Vagina (tissue), 2 donors: Measurements from ENCODE around the gene ZNF407. TPM values are rescaled to one million over a fixed set of nuclear protein-coding genes. Genes with fewer than 3 reads are reported as not detected.

Source experiments
- DNase-seq, 2 donors: peaks; one replicate each; pipeline ENCODE4 v3.0.0-alpha.2; 2017; ENCODE audit errors: extremely low spot score in 2 of 2
- H3K27ac ChIP-seq: fragments of 200-600 bp; sonication (generic); one replicate; pipeline ENCODE4 v1.5.1; 2019
- H3K27me3 ChIP-seq: fragments of 200-600 bp; sonication (generic); one replicate; pipeline ENCODE4 v1.5.1; 2019
- H3K36me3 ChIP-seq, 2 donors: fragments of 200-600 bp; sonication (generic); one replicate each; pipeline ENCODE4 v1.5.1; 2017 to 2019
- H3K4me1 ChIP-seq: fragments of 200-600 bp; sonication (generic); one replicate; pipeline ENCODE4 v1.5.1; 2019
- H3K4me3 ChIP-seq, 2 donors: fragments of 200-600 bp; sonication (generic); 1 replicate in 1 of 2; 2 replicates in 1 of 2; pipeline ENCODE4 v1.5.1; 2016 to 2019
- H3K9me3 ChIP-seq: fragments of 200-600 bp; sonication (generic); one replicate; pipeline ENCODE4 v1.5.1; 2019
- POLR2A ChIP-seq, 2 donors: fragments of 450-650 bp; IDR thresholded peaks; one replicate each; pipeline ENCODE4 v1.6.1; 2017; ENCODE audit warnings: antibody characterized with exemption in 2 of 2, mild to moderate bottlenecking in 2 of 2, moderate library complexity in 2 of 2
- POLR2AphosphoS5 ChIP-seq, 2 donors: sonication (generic); formaldehyde crosslinking; IDR thresholded peaks; one replicate each; pipeline ENCODE4 v1.9.0; 2017; ENCODE audit warnings: antibody characterized with exemption in 2 of 2, mild to moderate bottlenecking in 2 of 2, low read depth in 1 of 2; ENCODE audit not compliant: insufficient read depth in 1 of 2
- intact Hi-C: fragments of 100-400 bp; cut with DNase I; formaldehyde crosslinking; loops from one replicate; pipeline ENCODE4 v1.15.1; 2023
- total RNA-seq: library from RNA; depleted of rRNA; stranded (reverse); fragments of >200 nt; gene quantifications from one replicate; pipeline ENCODE4 v1.2.3, GENCODE V29; 2016
- TF ChIP-seq, protein P1 (sequence below), 3 experiments: fragments of 450-650 bp in 2 of 3; fragments of 200-600 bp in 1 of 3; sonication (generic) in 1 of 3; IDR thresholded peaks; one replicate each; pipeline ENCODE4 v1.5.1; 2017 to 2019; ENCODE audit warnings: antibody characterized with exemption in 3 of 3, mild to moderate bottlenecking in 2 of 3, moderate library complexity in 2 of 3

ZNF407 gene
- total RNA-seq, 1 donor from 2014 or later: 15.5 TPM

DNA sequence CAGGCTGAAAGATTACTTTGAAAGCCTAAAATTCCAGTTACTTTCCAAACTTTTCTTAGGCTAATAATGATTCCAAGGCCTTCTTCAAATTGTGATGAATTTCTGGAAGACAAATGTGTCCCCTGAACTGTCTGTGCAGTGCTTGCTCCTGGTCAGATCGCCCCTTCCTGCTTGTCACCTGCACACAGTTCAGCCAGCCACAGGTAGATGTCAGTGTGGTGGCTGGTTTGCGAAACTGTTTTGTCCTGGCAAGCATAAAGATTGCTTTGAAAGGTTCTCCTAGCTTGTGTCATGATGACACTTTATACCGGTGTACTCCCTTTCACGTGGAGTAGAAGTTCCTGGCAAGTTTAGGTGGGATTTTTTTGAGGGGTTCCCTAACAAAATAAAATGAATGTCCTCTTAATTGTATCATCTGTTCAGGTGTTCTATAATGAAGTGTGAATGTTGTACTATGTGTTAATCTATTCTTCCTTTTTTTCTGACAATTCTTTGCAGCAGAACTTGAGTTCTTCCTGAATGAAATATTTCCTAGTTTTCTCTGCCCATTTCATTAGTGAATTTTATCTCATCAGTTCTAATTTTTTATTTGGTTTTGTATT lies 298.8 kb downstream of the ZNF407 start:
- no peak for DNase-seq
- intact Hi-C loops: no loop called here

DNA sequence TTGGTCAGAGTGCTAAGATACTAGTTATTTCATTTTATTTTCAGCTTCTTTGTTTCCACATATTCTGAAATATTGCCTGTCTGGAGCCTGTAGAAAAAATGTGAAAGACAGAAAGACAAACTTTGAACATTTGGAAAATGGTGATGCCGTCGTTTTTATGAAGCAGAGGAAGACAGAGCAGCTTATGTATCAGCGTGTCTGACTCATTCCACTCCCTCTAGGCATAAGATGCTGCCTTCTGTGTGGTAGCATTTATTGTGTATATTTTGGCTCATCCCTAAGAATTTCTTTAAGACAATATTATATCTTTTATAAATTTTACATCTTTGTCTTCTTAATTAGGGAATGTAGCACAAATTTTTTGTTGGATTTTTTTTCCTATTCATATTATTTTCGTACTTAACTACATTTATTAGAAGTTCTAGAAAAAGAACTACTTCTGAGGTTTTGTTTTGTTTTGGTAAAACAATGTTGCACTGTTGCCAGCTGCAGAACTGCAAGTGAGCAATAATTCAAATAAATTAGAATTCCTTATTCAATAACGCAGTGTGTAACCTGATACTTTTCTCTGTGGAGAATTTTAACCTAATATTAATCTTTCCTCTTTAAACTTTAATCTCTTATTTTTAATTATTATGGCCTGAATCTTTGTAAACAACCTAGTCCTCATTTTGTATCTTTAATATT lies 300.4 kb downstream of the ZNF407 start:
- TF ChIP-seq, protein P1, sequence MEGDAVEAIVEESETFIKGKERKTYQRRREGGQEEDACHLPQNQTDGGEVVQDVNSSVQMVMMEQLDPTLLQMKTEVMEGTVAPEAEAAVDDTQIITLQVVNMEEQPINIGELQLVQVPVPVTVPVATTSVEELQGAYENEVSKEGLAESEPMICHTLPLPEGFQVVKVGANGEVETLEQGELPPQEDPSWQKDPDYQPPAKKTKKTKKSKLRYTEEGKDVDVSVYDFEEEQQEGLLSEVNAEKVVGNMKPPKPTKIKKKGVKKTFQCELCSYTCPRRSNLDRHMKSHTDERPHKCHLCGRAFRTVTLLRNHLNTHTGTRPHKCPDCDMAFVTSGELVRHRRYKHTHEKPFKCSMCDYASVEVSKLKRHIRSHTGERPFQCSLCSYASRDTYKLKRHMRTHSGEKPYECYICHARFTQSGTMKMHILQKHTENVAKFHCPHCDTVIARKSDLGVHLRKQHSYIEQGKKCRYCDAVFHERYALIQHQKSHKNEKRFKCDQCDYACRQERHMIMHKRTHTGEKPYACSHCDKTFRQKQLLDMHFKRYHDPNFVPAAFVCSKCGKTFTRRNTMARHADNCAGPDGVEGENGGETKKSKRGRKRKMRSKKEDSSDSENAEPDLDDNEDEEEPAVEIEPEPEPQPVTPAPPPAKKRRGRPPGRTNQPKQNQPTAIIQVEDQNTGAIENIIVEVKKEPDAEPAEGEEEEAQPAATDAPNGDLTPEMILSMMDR (IDR thresholded peaks at IDR 0.05): no peak
- TF ChIP-seq POLR2AphosphoS5 (IDR thresholded peaks at IDR 0.05; ENCODE audit: insufficient read depth in 1 of 2, low read depth in 1 of 2) (no peak), POLR2A (IDR thresholded peaks at IDR 0.05) (no peak)
- no peaks in the 10 kb centered on the region for H3K4me1 ChIP-seq
- H3K9me3 ChIP-seq: no peaks in the 10 kb centered on the region
- no peak overlapping the region for H3K4me3 ChIP-seq
- intact Hi-C loops: no loop called here
- no peak overlapping the region for H3K27ac ChIP-seq
- no peak for DNase-seq
- no peaks in the 10 kb centered on the region for H3K27me3 ChIP-seq
- no peaks in the 10 kb centered on the region for H3K36me3 ChIP-seq

More for the DNA sequence above, 298.8 kb downstream of the ZNF407 start:
- TF ChIP-seq, protein P1 (IDR thresholded peaks at IDR 0.05): peak in 1 of 3 experiments; percentile 10
- TF ChIP-seq POLR2A (IDR thresholded peaks at IDR 0.05): no peak
- TF ChIP-seq POLR2AphosphoS5 (IDR thresholded peaks at IDR 0.05; ENCODE audit: insufficient read depth in 1 of 2, low read depth in 1 of 2): peak in 1 of 2 donors; percentile 35
- no peak overlapping the region for H3K27ac ChIP-seq
- no peaks in the 10 kb centered on the region for H3K4me1 ChIP-seq
- no peaks in the 10 kb centered on the region for H3K36me3 ChIP-seq
- no peaks in the 10 kb centered on the region for H3K9me3 ChIP-seq
- no peak overlapping the region for H3K4me3 ChIP-seq
- no peaks in the 10 kb centered on the region for H3K27me3 ChIP-seq

DNA sequence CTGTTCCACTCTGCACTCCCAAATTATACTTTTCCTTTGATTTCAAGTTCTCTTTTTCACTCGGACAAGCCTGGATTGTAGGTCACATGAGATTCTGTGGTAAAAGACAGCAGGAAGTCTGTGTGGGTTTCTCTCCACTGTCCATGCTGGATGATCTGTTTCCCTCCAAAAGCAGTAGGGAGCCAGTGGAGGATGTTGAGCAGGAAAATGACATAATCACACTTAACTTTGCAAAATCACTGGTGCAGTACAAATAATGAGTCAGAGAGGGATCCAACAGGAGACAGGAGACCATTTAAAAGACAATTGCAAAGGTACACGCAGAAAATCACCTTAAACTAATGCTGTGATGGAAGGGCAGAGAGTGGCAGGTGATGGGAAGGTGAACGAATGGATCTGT lies 301.3 kb downstream of the ZNF407 start:
- no peaks in the 10 kb centered on the region for H3K27me3 ChIP-seq
- H3K36me3 ChIP-seq: no peaks in the 10 kb centered on the region
- intact Hi-C loops: no loop called here
- H3K27ac ChIP-seq: no peak overlapping the region
- DNase-seq: no peak
- H3K4me3 ChIP-seq: no peak overlapping the region
- no peaks in the 10 kb centered on the region for H3K9me3 ChIP-seq
- no peaks in the 10 kb centered on the region for H3K4me1 ChIP-seq
- TF ChIP-seq POLR2A (IDR thresholded peaks at IDR 0.05) (no peak), POLR2AphosphoS5 (IDR thresholded peaks at IDR 0.05; ENCODE audit: insufficient read depth in 1 of 2, low read depth in 1 of 2) (no peak)
- TF ChIP-seq, protein P1 (IDR thresholded peaks at IDR 0.05): no peak

DNA sequence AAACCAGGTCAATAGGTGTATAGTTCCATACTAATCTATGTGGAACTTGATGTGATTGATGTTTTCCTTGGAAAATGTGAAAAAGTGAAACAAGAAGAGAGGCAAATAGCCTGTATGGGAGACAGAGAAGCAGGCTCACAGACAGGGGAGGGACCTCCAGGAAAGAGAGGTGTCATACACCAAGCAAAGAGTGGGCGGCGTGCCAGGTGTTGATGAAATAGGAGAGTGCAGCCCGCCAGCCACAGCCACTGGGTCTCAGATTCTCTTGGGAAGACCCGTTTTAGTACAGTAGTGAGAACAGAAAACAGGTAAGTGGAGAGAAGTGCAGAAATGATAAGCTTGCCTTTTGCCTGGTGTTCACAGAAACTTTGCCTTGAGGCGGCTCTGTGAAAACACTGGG lies 301.9 kb downstream of the ZNF407 start:
- Histone ChIP-seq H3K27ac (no peak overlapping the region), H3K4me3 (no peak overlapping the region), H3K27me3 (no peaks in the 10 kb centered on the region), H3K9me3 (no peaks in the 10 kb centered on the region), H3K36me3 (no peaks in the 10 kb centered on the region), H3K4me1 (no peaks in the 10 kb centered on the region)
- TF ChIP-seq POLR2AphosphoS5 (IDR thresholded peaks at IDR 0.05; ENCODE audit: insufficient read depth in 1 of 2, low read depth in 1 of 2): no peak
- TF ChIP-seq POLR2A (IDR thresholded peaks at IDR 0.05): no peak
- TF ChIP-seq, protein P1 (IDR thresholded peaks at IDR 0.05): no peak
- no peak for DNase-seq
- intact Hi-C loops: no loop called here
